Stimulated activated CD4-positive, alpha-beta T cell treated with anti-CD3 and anti-CD28 coated beads, Interleukin-4, amount 100 ng/mL, for 48 hours (primary cell): ENCODE results near the gene SGO2.
"Not testable (repeated sequence)": the region's sequence is repeated elsewhere in the genome, so short reads cannot be mapped to it uniquely, and the experiment has no call there.

Experiments used
- DNase-seq, 2 donors: peaks; one replicate each; pipeline ENCODE4 v3.0.0-alpha.2; 2020; ENCODE audit warnings: low read depth in 2 of 2

The SGO2 gene

GRCh38 chr2:200515155-200515554 is 10.9 kb upstream of the SGO2 start:
- no peak for DNase-seq

GRCh38 chr2:200523158-200523557 is 2.8 kb upstream of the SGO2 start:
- no peak for DNase-seq

DNA sequence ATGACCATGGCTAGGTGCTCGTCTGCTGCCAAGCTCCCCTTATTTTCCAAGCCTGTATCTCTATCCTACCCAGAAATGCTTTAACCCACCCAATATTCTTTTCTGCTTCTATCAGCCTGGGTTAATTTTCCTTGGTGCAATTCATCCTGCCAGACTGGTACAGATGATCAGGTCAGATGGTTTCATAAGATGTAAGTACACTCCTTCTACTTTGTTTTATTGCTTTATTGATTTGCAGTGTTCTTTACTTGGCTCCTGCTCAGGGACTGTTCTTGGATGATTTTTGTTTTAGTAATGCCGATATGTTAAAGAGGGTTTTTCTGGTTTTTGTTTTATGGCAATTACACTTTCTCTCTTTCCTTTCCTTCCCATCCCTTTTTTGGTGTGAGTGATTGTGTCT is 2.4 kb upstream of the SGO2 start:
- DNase-seq = no peak

DNA sequence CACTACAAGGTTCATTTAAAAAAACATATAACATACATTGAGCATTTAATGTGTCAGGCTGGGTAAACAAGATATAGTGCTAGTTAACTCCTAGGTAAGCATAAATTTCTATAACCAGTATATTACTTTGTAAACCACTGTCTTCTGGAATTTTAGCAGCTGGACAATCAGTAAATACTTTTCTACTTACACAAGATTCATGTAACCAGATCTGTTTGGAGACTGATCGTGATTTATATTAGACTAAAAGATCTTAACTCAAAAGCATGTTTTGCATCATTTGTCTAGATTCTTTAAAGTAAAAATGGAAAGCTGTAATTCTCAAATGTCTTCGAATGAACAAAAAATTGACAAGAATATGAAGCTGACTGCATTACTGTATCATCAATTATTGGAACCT is 941 bp upstream of the SGO2 start:
- no peak for DNase-seq

- DNase-seq = no peak
These were observed 491 bp upstream of the SGO2 start for GRCh38 chr2:200525551-200525881.

- DNase-seq = no peak
These were observed 2.2 kb downstream of the SGO2 start for GRCh38 chr2:200528228-200528627.

GRCh38 chr2:200533754-200534153 is 7.7 kb downstream of the SGO2 start:
- DNase-seq = no peak

- DNase-seq = no peak
These were observed 8.6 kb downstream of the SGO2 start for GRCh38 chr2:200534572-200534971.

DNA sequence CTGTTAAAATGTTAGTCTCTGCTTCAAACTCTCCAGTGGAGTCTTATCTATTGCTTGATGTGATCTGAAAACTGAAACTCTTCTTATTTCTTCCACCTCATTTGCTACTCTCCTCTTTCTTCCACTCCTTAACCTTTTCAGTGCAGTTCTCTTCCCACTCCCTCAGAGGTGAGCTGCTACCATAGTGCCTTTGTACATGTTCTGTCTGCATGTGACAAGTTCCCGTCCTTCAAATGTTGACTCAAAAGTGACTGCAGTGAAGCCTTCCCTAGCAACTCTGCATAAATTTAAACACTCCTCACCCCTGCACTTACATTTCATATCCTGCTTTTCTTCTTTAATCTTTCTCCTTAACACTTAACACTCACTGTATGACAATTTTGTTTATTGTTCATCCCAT is 12.1 kb downstream of the SGO2 start:
- no peak for DNase-seq

GRCh38 chr2:200540793-200541192 is 14.8 kb downstream of the SGO2 start:
- no peak for DNase-seq

DNA sequence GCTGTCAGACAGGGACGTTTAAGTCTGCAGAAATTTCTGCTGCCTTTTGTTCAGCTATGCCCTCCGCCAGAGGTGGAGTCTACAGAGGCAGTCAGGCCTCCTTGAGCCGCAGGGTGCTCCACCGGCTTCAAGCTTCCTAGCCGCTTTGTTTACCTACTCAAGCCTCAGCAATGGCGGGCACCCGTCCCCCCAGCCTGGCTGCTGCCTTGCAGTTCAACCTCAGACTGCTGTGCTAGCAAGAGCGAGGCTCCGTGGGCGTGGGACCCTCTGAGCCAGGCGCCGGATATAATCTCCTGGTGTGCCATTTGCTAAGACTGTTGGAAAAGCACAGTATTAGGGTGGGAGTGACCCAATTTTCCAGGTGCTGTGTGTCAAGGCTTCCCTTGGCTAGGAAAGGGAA is 40.6 kb downstream of the SGO2 start:
- DNase-seq = not testable (repeated sequence)

- no peak for DNase-seq
These were observed 41.9 kb downstream of the SGO2 start for GRCh38 chr2:200567932-200568331.

DNA sequence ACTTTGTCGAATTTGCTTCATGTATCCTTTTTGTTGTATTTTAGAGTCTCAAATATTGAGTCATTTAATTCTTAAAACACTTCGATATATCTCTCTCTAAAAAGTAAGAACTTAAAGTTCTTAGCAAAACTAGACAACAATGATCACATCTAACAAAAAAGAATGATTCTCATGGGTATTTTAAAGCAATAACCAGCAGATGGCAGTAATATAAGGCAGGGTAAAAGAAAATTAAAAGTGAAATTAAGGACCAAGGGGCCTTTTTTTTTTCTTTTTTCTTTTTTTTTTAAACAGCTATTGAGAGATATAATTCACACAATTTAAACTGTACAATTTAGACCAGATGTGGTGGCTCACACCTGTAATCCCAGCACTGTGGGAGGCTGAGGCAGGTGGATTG is 50.0 kb downstream of the SGO2 start:
- no peak for DNase-seq

DNA sequence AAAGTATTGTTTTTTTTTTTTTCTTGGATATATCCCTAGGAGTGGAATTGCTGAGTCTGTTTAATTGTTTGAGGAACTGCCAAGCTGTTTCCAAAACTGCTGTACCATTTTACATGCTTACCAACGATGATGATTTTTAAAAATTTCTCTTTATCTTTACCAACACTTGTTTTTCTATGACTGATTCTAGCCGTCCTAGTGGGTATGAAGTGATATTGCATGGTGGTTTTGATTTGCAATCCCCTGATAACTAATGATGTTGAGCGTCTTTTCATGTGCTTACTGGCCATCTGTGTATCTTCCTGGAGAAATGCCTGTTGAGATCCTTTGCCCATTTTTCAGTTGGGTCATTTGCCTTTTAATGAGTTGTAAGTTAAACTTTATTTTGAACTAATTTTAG is 51.0 kb downstream of the SGO2 start:
- DNase-seq = no peak

- no peak for DNase-seq
These were observed 52.8 kb downstream of the SGO2 start for GRCh38 chr2:200578778-200579177.

- DNase-seq = no peak
These were observed 58.6 kb downstream of the SGO2 start for GRCh38 chr2:200584639-200585038.

DNA sequence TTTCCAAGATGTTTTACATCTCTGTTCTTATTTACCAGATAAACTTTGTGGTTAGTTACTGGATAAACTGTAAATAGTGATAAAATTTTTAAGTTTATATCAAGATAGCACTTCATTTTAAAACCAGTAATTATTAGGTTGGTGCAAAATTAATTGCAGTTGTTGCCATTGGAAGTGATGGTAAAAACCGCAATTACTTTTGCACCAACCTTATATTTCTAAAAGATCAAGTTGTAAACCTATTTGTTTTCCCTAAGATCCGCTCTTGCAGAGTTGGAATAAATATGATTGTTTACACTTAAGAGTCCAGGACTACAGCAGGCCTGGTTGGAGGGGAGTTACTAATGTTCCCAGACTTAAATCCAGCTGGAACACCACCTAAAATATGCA is 59.3 kb downstream of the SGO2 start:
- no peak for DNase-seq

GRCh38 chr2:200585730-200586643 is 60.0 kb downstream of the SGO2 start, which contains the start of gene AOX1:
TSS of gene AOX1 (plus strand) at chr2:200586014. CDS start at chr2:200586109, 95 bp downstream.
- DNase-seq = no peak

DNA sequence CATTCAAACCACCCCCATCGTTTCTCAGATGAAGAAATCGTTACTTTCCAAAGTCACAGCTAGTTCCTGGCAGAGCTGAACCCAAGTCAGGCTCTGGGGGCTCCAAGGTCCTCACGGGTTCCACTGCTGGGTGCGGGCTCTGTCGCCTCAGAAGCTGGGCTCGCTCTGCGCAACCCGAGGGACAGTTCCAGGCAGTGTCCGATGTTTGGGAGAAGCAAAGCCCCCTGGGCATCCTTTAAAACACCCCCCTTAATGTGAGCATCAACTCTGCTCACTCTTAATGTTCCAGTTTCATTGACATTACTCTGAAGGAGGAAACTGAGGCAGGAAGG is 60.6 kb downstream of the SGO2 start:
- DNase-seq = no peak

DNA sequence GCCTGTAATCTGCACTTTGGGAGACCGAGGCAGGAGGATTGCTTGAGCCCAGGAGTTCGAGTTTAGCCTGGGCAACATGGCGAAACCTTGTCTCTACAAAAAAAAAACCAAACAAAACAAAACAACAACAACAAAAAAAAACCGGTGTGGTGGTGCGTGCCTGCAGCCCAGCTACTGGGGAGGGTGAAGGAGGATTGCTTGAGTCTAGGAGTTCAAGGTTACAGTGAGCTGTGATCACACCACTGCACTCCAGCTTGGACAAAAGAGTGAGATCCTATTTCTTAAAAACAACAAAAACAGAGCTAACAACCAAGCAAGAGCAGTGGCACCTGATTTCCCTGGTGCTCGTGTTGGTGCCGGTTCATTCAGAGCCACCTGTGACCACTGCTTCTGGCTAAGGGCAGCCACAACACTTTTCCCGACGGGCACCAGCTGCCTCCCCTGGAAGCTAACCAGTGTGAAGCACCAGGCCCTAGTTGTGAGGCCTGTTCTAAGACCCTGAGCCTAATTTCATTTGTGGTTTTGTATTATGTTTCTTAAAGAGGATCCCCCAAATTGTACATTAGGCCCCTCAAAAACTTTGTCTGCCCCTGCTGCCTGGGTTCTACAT is 61.1 kb downstream of the SGO2 start:
- no peak for DNase-seq

- no peak for DNase-seq
These were observed 62.2 kb downstream of the SGO2 start for GRCh38 chr2:200588076-200588678.

GRCh38 chr2:200590090-200590489 is 64.1 kb downstream of the SGO2 start:
- no peak for DNase-seq

DNA sequence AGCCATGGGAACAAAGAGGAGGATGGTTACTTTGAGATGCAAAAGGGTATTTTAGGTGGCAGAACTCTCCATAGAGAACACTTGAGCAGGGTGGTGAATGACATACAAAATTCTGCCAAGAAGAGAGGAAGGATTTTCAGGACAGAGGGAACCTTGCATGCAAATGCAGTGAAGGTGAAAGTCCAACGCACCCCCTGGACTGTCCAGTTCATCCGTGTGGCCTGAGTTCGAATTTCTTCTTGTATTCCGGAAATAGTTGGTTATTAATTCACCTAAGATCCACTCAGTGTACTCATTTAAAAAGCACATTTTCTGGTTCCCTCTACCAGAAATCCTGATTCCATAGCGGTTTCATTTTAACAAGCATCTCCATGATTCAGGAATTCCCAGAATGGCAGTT is 65.3 kb downstream of the SGO2 start:
- DNase-seq = no peak
